Measurements from ENCODE around the gene WDR88. TPM values are rescaled to one million over a fixed set of nuclear protein-coding genes. Genes with fewer than 3 reads are reported as not detected.

The WDR88 gene
- total RNA-seq, 1 experiment from 2014 or later: 0.28 TPM

- no peak for TF ChIP-seq FOXP4 (CRISPR knock-in tag; IDR thresholded peaks at IDR 0.05)
- TF ChIP-seq ZNF671 (CRISPR knock-in tag; IDR thresholded peaks at IDR 0.05): no peak
- TF ChIP-seq PRRX2 (CRISPR knock-in tag; IDR thresholded peaks at IDR 0.05): no peak
- TF ChIP-seq HMGXB4 (CRISPR knock-in tag; IDR thresholded peaks at IDR 0.05): no peak
- TF ChIP-seq NFATC4 (CRISPR knock-in tag; IDR thresholded peaks at IDR 0.05): no peak
- no peak for TF ChIP-seq ZSCAN18 (CRISPR knock-in tag; IDR thresholded peaks at IDR 0.05)
- no peak for TF ChIP-seq CREB1 (CRISPR knock-in tag; IDR thresholded peaks at IDR 0.05)
- TF ChIP-seq ATF6 (CRISPR knock-in tag; IDR thresholded peaks at IDR 0.05): no peak
- no peak for TF ChIP-seq SP1 (CRISPR knock-in tag; conservative IDR thresholded peaks at IDR 0.05)
These were observed 63.9 kb downstream of the WDR88 start (continued) for GRCh38 chr19:33195645-33196347.

- ChIA-PET CTCF (interaction anchor here (1.3 to 5.2 kb wide), 2 partner anchors 12 to 39 kb away, joined by 3 to 34 read pairs; no protein-coding TSS in a partner anchor), POLR2A (no interaction called here)
- no peak for DNase-seq (ENCODE audit: low spot score)
- Mint-ChIP-seq H3K27me3 (ENCODE audit: low read depth) (peaks cover 21% of the 10 kb centered on the region), H3K27ac (no peak overlapping the region), H3K4me3 (no peak overlapping the region), H3K4me1 (no peaks in the 10 kb centered on the region), H3K9me3 (no peaks in the 10 kb centered on the region), H3K36me3 (peaks cover 5% of the 10 kb centered on the region; the same call in 1 of the 2 replicates)
- ATAC-seq: no peak
- TF ChIP-seq GRHL2 (CRISPR knock-in tag; IDR thresholded peaks at IDR 0.05; ENCODE audit: insufficient replicate concordance, severe bottlenecking): no peak
- TF ChIP-seq CBFB (CRISPR knock-in tag; IDR thresholded peaks at IDR 0.05; ENCODE audit: low read depth): no peak
- TF ChIP-seq CTCF (IDR thresholded peaks at IDR 0.05): no peak
- no peak for TF ChIP-seq PREB (CRISPR knock-in tag; IDR thresholded peaks at IDR 0.05; ENCODE audit: borderline replicate concordance)
- TF ChIP-seq ZSCAN18 (CRISPR knock-in tag; IDR thresholded peaks at IDR 0.05): no peak
- no peak for TF ChIP-seq ZNF263 (CRISPR knock-in tag; IDR thresholded peaks at IDR 0.05; ENCODE audit: low read depth)
- no peak for TF ChIP-seq PRDM15 (CRISPR knock-in tag; IDR thresholded peaks at IDR 0.05)
- TF ChIP-seq E2F4 (CRISPR knock-in tag; IDR thresholded peaks at IDR 0.05; ENCODE audit: borderline replicate concordance, low read depth): no peak
These were observed 64.7 kb downstream of the WDR88 start for GRCh38 chr19:33196446-33197193.

Data from WTC11 (cell line).